ENCODE results near the gene OPRL1. TPM values are rescaled to one million over a fixed set of nuclear protein-coding genes. Genes with fewer than 3 reads are reported as not detected.

The OPRL1 gene
- total RNA-seq, 4 donors from 2014 or later = 0.15 to 0.88 (median 0.28) TPM

GRCh38 chr20:64095455-64095854, 15.6 kb downstream of the OPRL1 start:
- WGBS, 2 donors = 64 to 80% methylated on average over 4 of the region's 4 CpGs
- intact Hi-C loops (cut with DNase I; ENCODE audit: low total_unique reads) = no loop called here
- TF ChIP-seq CTCF (IDR thresholded peaks at IDR 0.05) (no peak), POLR2A (IDR thresholded peaks at IDR 0.05) (no peak)
- DNase-seq (ENCODE audit: low spot score in 2 of 2) = no peak
- H3K4me3 ChIP-seq (ENCODE audit: low read depth, poor library complexity, severe bottlenecking) = no peak overlapping the region

DNA sequence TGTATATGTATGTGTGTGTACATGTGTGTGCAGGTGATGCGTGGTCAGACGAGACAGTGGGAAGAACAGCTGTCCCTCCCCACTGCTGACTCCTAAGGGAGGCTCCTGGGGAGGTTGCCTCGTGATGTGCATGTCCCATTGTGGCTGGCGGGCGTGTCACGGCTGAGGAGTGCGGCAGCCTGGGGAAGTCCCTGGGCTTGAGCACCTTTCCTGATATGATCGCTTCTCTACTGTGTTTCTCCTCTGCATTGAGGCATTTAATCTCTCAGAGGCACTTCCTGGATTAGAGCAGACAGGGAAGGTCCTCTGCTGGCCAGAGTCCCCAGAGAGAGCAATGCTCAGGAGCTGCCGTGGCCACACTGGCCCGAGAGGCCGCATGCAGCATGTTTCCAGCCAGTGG, 16.0 kb downstream of the OPRL1 start:
- 50 to 66% methylated on average over 11 of the region's 11 CpGs for WGBS, 2 donors
- H3K4me3 ChIP-seq (ENCODE audit: low read depth, poor library complexity, severe bottlenecking) = no peak overlapping the region
- intact Hi-C loops (cut with DNase I; ENCODE audit: low total_unique reads) = no loop called here
- TF ChIP-seq POLR2A (IDR thresholded peaks at IDR 0.05) (no peak), CTCF (IDR thresholded peaks at IDR 0.05) (no peak)
- DNase-seq (ENCODE audit: low spot score in 2 of 2) = no peak

DNA sequence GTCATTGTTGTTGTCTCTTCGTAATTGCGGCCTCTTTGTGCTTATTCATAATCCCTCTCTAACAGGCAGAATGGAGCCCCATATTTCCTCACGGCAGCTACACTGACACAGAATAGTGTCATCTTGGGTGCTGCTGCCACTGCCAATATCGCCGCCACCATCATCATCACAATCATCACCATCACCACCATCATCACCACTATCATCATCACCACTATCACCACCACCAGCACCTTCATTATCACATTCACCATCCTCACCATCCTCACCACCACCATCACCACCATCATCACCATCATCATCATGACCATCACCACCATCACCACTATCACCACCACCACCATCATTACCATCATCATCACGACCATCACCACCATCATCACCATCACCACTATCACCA, 16.7 kb downstream of the OPRL1 start:
- DNase-seq (ENCODE audit: low spot score in 2 of 2) = no peak
- TF ChIP-seq CTCF (IDR thresholded peaks at IDR 0.05) (no peak), POLR2A (IDR thresholded peaks at IDR 0.05) (no peak)
- WGBS, 2 donors = 84 to 93% methylated on average over 6 of the region's 6 CpGs
- H3K4me3 ChIP-seq (ENCODE audit: low read depth, poor library complexity, severe bottlenecking) = no peak overlapping the region
- intact Hi-C loops (cut with DNase I; ENCODE audit: low total_unique reads) = no loop called here

- no peak for TF ChIP-seq POLR2A (IDR thresholded peaks at IDR 0.05)
- no peak for TF ChIP-seq CTCF (IDR thresholded peaks at IDR 0.05)
- WGBS, 2 donors = 93 to 96% methylated on average over 24 to 28 of the region's 28 CpGs
- no peak overlapping the region for H3K4me3 ChIP-seq (ENCODE audit: low read depth, poor library complexity, severe bottlenecking)
- DNase-seq (ENCODE audit: low spot score in 2 of 2) = no peak
- intact Hi-C loops (cut with DNase I; ENCODE audit: low total_unique reads) = no loop called here
Measured at GRCh38 chr20:64098471-64099013, 18.7 kb downstream of the OPRL1 start.

DNA sequence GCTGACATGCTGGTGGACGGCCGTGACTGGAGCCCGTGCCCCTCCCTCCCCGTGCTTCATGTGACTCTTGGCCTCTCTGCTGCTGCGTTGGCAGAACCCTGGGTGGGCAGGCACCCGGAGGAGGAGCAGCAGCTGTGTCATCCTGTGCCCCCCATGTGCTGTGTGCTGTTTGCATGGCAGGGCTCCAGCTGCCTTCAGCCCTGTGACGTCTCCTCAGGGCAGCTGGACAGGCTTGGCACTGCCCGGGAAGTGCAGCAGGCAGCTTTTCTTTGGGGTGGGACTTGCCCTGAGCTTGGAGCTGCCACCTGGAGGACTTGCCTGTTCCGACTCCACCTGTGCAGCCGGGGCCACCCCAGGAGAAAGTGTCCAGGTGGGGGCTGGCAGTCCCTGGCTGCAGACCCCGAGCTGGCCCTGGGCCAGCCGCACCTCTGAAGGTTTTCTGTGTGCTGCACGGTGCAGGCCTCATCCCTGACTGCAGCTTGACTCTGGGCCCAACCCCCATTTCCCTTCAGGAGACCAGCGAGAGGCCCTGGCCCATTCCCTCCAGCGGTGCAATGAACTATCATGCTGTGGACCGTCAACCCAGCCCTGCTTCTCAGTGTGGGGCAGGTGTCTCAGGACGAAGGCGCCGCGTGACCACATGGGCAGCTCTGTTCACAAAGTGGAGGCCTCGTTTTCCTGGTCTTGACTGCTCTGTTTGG, 19.4 kb downstream of the OPRL1 start:
- WGBS, 2 donors = 83 to 84% methylated on average over 13 to 16 of the region's 21 CpGs
- intact Hi-C loops (cut with DNase I; ENCODE audit: low total_unique reads) = no loop called here
- no peak overlapping the region for H3K4me3 ChIP-seq (ENCODE audit: low read depth, poor library complexity, severe bottlenecking)
- DNase-seq (ENCODE audit: low spot score in 2 of 2) = no peak
- TF ChIP-seq POLR2A (IDR thresholded peaks at IDR 0.05) (no peak), CTCF (IDR thresholded peaks at IDR 0.05) (no peak)

Measured in lower leg skin (tissue), 4 donors.